ENCODE measurements around the gene HRK.

HRK gene

DNA sequence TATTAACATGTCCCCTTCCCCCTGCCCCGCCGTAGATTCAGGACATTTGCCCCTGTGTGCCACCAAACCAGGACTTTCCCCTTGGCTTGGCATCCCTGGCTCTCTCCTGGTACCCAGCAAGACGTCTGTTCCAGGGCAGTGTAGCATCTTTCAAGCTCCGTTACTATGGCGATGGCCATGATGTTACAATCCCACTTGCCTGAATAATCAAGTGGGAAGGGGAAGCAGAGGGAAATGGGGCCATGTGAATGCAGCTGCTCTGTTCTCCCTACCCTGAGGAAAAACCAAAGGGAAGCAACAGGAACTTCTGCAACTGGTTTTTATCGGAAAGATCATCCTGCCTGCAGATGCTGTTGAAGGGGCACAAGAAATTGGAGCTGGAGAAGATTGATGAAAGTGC is 28.9 kb downstream of the HRK start:
- in situ Hi-C loops (cut with HindIII; ENCODE audit: low pct_ligation_motif_present, low sequenced_read_pairs), result no loop called here
- TF ChIP-seq, protein P1, sequence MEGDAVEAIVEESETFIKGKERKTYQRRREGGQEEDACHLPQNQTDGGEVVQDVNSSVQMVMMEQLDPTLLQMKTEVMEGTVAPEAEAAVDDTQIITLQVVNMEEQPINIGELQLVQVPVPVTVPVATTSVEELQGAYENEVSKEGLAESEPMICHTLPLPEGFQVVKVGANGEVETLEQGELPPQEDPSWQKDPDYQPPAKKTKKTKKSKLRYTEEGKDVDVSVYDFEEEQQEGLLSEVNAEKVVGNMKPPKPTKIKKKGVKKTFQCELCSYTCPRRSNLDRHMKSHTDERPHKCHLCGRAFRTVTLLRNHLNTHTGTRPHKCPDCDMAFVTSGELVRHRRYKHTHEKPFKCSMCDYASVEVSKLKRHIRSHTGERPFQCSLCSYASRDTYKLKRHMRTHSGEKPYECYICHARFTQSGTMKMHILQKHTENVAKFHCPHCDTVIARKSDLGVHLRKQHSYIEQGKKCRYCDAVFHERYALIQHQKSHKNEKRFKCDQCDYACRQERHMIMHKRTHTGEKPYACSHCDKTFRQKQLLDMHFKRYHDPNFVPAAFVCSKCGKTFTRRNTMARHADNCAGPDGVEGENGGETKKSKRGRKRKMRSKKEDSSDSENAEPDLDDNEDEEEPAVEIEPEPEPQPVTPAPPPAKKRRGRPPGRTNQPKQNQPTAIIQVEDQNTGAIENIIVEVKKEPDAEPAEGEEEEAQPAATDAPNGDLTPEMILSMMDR (IDR thresholded peaks at IDR 0.05; ENCODE audit: low read depth, low read length, missing control alignments), result no peak
- H3K27me3 ChIP-seq (replicated peaks), result no peaks in the 10 kb centered on the region
- no peak overlapping the region for H3K27ac ChIP-seq
- no peak for DNase-seq
- H3K36me3 ChIP-seq (replicated peaks), result no peaks in the 10 kb centered on the region
- no peak overlapping the region for H3K4me3 ChIP-seq (ENCODE audit: low read depth, low read length)

DNA sequence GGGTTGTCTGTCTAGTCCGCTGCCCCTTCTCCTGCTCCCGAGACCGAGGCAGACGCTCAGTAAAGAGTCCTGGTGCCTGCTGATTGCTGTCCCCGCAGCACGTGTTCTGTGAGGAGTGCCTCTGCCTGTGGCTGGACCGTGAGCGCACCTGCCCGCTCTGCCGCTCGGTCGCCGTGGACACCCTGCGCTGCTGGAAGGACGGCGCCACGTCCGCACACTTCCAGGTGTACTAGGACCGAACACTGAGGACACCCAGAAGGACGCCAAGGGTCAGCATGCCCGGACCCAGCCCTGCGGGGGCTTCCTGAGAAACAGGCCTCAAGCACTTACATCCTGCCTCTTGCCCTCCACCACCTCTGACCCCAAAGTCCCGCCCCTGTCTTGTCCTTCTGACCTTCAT is 32.0 kb downstream of the HRK start:
- H3K27ac ChIP-seq, result no peak overlapping the region
- no peak overlapping the region for H3K4me3 ChIP-seq (ENCODE audit: low read depth, low read length)
- H3K27me3 ChIP-seq (replicated peaks), result no peaks in the 10 kb centered on the region
- TF ChIP-seq, protein P1 (IDR thresholded peaks at IDR 0.05; ENCODE audit: low read depth, low read length, missing control alignments), result no peak
- no peaks in the 10 kb centered on the region for H3K36me3 ChIP-seq (replicated peaks)
- in situ Hi-C loops (cut with HindIII; ENCODE audit: low pct_ligation_motif_present, low sequenced_read_pairs), result no loop called here
- DNase-seq, result no peak

DNA sequence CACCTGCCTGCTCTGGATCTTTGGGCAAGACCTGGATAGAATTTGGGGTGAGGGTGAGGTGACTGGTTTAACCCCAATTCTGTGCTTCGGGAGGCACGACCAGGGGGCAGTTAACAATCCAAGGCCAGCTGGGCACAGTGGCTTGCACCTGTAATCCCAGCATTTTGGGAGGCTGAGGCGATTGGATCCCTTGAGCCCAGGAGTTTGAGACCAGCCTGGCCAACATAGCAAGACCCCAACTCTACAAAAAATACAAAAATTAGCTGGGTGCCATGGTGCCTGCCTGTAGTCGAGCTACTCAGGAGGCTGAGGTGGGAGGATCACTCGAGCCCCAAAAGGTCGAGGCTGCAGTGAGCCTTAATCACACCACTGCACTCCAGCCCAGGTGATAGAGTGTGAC is 38.2 kb downstream of the HRK start:
- Histone ChIP-seq H3K36me3 (replicated peaks) (no peaks in the 10 kb centered on the region), H3K27ac (no peak overlapping the region), H3K4me3 (ENCODE audit: low read depth, low read length) (no peak overlapping the region), H3K27me3 (replicated peaks) (no peaks in the 10 kb centered on the region)
- TF ChIP-seq, protein P1 (IDR thresholded peaks at IDR 0.05; ENCODE audit: low read depth, low read length, missing control alignments), result no peak
- in situ Hi-C loops (cut with HindIII; ENCODE audit: low pct_ligation_motif_present, low sequenced_read_pairs), result no loop called here
- no peak for DNase-seq

DNA sequence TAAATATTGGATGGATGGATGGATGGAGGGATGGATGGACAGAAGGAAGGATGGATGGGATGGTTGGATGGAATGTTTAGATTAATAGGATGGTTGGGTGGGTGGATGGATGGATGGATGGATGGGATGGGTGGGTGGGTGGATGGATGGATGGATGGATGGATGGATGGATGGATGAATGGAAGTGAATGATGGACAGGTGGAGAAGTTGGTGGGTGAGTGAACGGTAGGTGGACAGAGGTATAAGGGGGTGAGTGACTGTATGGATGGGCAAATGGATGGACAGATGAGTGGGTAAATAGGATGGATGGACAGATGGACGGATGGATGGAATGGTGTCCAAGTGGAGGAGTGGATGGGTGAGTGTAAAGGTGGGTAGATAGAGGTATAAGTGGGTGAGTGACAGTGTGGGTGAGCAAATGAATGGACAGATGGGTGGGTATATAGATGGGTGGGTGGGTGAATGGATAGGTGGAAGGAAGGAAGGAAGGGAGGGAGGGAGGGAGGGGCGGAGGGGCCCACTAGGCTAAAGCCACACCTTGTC is 41.9 kb downstream of the HRK start:
- Histone ChIP-seq H3K4me3 (ENCODE audit: low read depth, low read length) (no peak overlapping the region), H3K27me3 (replicated peaks) (no peaks in the 10 kb centered on the region), H3K36me3 (replicated peaks) (no peaks in the 10 kb centered on the region), H3K27ac (no peak overlapping the region)
- in situ Hi-C loops (cut with HindIII; ENCODE audit: low pct_ligation_motif_present, low sequenced_read_pairs), result no loop called here
- TF ChIP-seq, protein P1 (IDR thresholded peaks at IDR 0.05; ENCODE audit: low read depth, low read length, missing control alignments), result no peak
- no peak for DNase-seq

DNA sequence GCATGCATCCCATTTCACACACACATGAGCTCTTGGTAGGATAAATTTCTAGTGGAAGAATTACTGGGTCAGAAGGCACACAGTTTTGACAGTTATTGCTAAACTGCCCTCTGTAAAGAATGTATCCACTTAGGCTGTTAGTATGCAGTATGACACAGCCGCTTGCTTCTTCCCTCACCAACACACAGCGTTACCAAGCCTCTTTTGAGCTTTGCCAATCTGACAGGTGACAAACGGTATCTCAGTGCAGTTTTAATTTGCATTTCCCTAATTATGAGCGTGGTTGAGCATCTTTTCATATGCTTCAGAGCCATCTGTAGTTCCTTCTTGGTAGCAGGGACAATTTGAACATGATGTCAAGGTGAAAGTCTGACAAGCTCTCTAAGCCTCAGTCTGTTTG is 42.9 kb downstream of the HRK start:
- in situ Hi-C loops (cut with HindIII; ENCODE audit: low pct_ligation_motif_present, low sequenced_read_pairs), result no loop called here
- Histone ChIP-seq H3K27me3 (replicated peaks) (no peaks in the 10 kb centered on the region), H3K4me3 (ENCODE audit: low read depth, low read length) (no peak overlapping the region), H3K27ac (no peak overlapping the region), H3K36me3 (replicated peaks) (no peaks in the 10 kb centered on the region)
- TF ChIP-seq, protein P1 (IDR thresholded peaks at IDR 0.05; ENCODE audit: low read depth, low read length, missing control alignments), result no peak
- no peak for DNase-seq

DNA sequence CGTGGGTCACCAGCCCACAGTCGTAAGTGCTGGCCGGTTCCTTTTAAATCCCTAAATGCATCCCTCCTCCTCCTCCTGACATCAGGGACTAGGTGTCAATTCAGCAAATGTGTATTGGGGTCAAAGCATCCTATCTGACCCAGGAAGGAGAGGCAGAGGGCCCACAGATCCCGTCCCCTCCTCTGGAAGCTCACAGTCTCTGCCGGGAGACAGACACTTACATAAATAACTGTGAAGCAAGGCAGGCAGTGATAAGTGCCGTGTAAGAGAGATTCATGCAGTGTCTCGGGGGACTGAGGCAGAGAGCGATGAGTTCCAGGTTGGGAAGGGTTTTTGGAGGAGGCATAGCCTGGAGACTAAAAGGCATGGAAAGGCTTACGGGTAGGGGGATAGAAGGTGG is 44.1 kb downstream of the HRK start:
- Histone ChIP-seq H3K27ac (no peak overlapping the region), H3K4me3 (ENCODE audit: low read depth, low read length) (no peak overlapping the region), H3K27me3 (replicated peaks) (no peaks in the 10 kb centered on the region), H3K36me3 (replicated peaks) (no peaks in the 10 kb centered on the region)
- TF ChIP-seq, protein P1 (IDR thresholded peaks at IDR 0.05; ENCODE audit: low read depth, low read length, missing control alignments), result no peak
- in situ Hi-C loops (cut with HindIII; ENCODE audit: low pct_ligation_motif_present, low sequenced_read_pairs), result no loop called here
- DNase-seq, result no peak

Data from brain microvascular endothelial cell (primary cell).